Ishikawa (cell line): ENCODE measurements around the gene SLC49A4.

Experiments used
- CREB1 ChIP-seq: IDR thresholded peaks from 2 replicates; pipeline ENCODE4 v1.6.1; 2012; ENCODE audit warnings: low read depth
- TAF1 ChIP-seq: IDR thresholded peaks from 2 replicates; pipeline ENCODE4 v1.6.1; 2012; ENCODE audit warnings: low read depth, mild to moderate bottlenecking
- YY1 ChIP-seq: IDR thresholded peaks from 2 replicates; pipeline ENCODE4 v1.6.1; 2012; ENCODE audit warnings: low read depth
- TF ChIP-seq, protein P1 (sequence below): IDR thresholded peaks from 2 replicates; pipeline ENCODE4 v1.6.1; 2012; ENCODE audit warnings: low read depth, mild to moderate bottlenecking

DNA sequence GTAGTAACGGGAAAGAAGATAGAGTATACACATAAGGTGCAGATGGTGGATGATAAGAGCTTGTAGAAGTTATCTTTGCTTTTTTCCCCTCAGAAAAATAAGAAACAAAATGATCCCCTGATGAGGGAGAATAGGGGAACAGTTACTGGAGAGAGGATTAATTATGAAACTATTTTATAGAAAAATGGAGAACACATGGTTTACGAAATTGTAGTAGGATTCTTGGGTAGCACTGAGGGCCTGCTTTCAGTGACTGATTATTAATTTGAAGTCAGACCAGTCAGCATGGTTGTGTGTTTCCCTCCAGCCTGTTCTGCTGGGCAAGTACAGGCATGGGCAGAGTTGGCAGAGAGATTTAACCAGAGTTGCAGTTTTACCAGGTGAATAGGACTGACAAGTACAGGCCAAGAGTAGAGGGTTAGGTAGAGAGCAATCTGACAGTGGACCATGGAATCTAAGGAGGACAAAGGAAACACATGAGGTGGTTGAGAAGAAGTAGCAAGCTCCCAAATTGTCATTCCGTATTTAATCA is 5.9 kb downstream of the SLC49A4 start:
- TF ChIP-seq, protein P1, sequence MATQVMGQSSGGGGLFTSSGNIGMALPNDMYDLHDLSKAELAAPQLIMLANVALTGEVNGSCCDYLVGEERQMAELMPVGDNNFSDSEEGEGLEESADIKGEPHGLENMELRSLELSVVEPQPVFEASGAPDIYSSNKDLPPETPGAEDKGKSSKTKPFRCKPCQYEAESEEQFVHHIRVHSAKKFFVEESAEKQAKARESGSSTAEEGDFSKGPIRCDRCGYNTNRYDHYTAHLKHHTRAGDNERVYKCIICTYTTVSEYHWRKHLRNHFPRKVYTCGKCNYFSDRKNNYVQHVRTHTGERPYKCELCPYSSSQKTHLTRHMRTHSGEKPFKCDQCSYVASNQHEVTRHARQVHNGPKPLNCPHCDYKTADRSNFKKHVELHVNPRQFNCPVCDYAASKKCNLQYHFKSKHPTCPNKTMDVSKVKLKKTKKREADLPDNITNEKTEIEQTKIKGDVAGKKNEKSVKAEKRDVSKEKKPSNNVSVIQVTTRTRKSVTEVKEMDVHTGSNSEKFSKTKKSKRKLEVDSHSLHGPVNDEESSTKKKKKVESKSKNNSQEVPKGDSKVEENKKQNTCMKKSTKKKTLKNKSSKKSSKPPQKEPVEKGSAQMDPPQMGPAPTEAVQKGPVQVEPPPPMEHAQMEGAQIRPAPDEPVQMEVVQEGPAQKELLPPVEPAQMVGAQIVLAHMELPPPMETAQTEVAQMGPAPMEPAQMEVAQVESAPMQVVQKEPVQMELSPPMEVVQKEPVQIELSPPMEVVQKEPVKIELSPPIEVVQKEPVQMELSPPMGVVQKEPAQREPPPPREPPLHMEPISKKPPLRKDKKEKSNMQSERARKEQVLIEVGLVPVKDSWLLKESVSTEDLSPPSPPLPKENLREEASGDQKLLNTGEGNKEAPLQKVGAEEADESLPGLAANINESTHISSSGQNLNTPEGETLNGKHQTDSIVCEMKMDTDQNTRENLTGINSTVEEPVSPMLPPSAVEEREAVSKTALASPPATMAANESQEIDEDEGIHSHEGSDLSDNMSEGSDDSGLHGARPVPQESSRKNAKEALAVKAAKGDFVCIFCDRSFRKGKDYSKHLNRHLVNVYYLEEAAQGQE: no peak
- TF ChIP-seq CREB1: no peak
- no peak for TF ChIP-seq TAF1
- no peak for TF ChIP-seq YY1
